ENCODE results near the gene METTL16. TPM values are rescaled to one million over a fixed set of nuclear protein-coding genes. Genes with fewer than 3 reads are reported as not detected.
A peak's percentile ranks its signal among the peaks of the same experiment; 100 is the strongest.
"Not testable (repeated sequence)": the region's sequence is repeated elsewhere in the genome, so short reads cannot be mapped to it uniquely, and the experiment has no call there.

Gene METTL16
- total RNA-seq, 6 experiments from 2014 or later = 21.7 to 25.7 (median 24.1) TPM

DNA sequence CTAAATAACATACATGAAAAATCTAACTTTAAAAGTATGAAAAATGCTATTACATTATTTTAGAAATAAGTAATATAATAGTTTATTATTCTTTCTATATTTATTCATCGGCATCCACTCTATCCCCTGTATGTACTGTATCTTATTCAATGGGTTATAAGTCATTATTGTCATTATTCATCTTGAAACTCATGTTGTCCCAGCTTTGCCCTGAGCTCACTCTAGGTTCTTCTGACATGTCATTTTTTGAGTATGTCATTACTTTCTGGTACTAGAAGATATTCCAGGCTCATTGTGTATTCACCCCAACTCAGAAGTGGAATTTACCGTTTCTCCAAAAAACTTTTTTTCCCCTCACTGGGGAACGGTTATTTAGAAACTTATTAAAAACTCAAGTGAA is 57.8 kb downstream of the METTL16 start:
- peaks cover 17% of the 10 kb centered on the region for H3K4me1 Mint-ChIP-seq (ENCODE audit: low read depth)
- DNase-seq = no peak
- no peaks in the 10 kb centered on the region; the same call in 1 of the 2 replicates for H3K27me3 Mint-ChIP-seq (ENCODE audit: insufficient read depth)
- no peaks in the 10 kb centered on the region for H3K9me3 Mint-ChIP-seq
- no peak overlapping the region for H3K4me3 Mint-ChIP-seq
- no peak overlapping the region for H3K27ac Mint-ChIP-seq
- H3K36me3 Mint-ChIP-seq (ENCODE audit: low read depth) = no peaks in the 10 kb centered on the region
- TF ChIP-seq CTCF (IDR thresholded peaks at IDR 0.05) = no peak

DNA sequence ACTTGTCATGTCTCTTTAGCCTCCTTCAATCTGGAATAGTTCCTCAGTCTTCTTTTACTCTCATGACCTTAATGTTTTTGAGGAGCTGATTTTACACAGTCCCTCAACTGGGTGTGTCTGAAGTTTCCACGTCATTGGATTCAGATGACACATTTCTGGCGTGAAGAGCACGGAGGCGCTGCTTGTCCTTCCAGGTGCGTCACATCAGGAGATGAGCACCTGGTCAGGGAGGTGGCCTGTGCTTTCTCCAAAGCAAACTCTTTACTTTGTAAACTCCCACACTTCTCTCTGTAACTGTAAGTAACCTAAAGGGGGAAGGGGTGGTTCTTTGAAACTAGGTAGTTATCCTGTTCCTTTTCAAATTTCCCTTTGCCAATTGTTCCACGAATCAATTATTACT is 58.4 kb downstream of the METTL16 start:
- Mint-ChIP-seq H3K27me3 (ENCODE audit: insufficient read depth) (no peaks in the 10 kb centered on the region; the same call in 1 of the 2 replicates), H3K4me3 (no peak overlapping the region), H3K27ac (peak overlapping the region; percentile 24; the same call in 1 of the 2 replicates), H3K9me3 (no peaks in the 10 kb centered on the region), H3K4me1 (ENCODE audit: low read depth) (peaks cover 11% of the 10 kb centered on the region), H3K36me3 (ENCODE audit: low read depth) (no peaks in the 10 kb centered on the region)
- no peak for TF ChIP-seq CTCF (IDR thresholded peaks at IDR 0.05)
- no peak for DNase-seq

- Mint-ChIP-seq H3K36me3 (ENCODE audit: low read depth) (no peaks in the 10 kb centered on the region), H3K27me3 (ENCODE audit: insufficient read depth) (no peaks in the 10 kb centered on the region; the same call in 1 of the 2 replicates), H3K4me3 (no peak overlapping the region), H3K4me1 (ENCODE audit: low read depth) (peaks cover 9% of the 10 kb centered on the region), H3K9me3 (no peaks in the 10 kb centered on the region), H3K27ac (no peak overlapping the region)
- TF ChIP-seq CTCF (IDR thresholded peaks at IDR 0.05) = no peak
- no peak for DNase-seq
Measured at GRCh38 chr17:2452216-2452750, 59.4 kb downstream of the METTL16 start.

DNA sequence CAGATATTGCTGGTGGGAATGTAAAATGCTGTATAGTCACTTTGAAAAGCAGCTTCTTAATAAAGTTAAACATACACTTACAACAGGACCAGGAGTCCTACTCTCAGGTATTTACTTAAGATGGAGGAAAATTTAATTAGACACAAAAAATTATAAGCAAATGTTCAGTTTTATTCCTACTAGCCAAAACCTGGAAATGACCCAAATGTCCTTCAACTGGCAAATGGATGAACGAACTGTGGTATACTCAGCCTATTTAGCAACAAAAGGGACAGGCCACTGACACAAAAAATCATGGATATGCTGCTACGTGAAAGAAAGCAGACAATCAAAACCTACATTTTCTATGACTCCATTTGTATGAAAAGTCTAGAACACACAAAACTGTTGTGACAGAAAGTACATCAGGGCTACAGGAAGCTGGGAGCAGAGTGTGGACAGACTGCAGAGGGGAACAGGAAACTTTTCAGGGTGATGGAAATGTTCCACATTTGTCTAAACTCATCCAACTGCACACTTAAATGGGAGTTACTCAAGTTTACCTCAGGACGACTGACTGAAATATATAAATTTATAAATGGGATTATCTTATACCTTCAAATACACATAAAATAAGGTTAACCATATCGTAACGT is 61.6 kb downstream of the METTL16 start:
- DNase-seq = no peak
- peaks cover 7% of the 10 kb centered on the region for H3K36me3 Mint-ChIP-seq (ENCODE audit: low read depth)
- TF ChIP-seq CTCF (IDR thresholded peaks at IDR 0.05) = no peak
- no peaks in the 10 kb centered on the region; the same call in 1 of the 2 replicates for H3K27me3 Mint-ChIP-seq (ENCODE audit: insufficient read depth)
- peaks cover 6% of the 10 kb centered on the region; the same call in 1 of the 2 replicates for H3K9me3 Mint-ChIP-seq
- no peak overlapping the region for H3K27ac Mint-ChIP-seq
- peaks cover 9% of the 10 kb centered on the region for H3K4me1 Mint-ChIP-seq (ENCODE audit: low read depth)
- H3K4me3 Mint-ChIP-seq = no peak overlapping the region

DNA sequence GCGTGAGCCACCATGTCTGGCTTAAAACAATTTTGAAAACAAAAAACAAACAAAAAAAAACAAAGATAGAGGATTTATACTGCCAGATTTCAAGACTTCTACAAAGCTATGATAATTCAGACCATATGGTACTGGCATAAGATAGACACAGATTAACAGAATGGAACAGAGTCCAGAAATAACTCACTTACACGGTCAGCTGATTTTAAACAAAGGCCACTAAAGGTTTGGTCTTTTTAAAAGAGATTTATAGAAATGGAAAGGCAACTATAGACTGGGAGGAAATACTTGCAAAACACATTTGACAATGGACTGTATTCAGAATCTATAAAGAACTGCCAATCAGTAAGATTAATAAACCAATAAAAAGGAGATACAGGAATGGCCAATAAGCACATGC is 62.2 kb downstream of the METTL16 start:
- DNase-seq = no peak
- H3K4me1 Mint-ChIP-seq (ENCODE audit: low read depth) = peaks cover 9% of the 10 kb centered on the region
- peaks cover 7% of the 10 kb centered on the region for H3K36me3 Mint-ChIP-seq (ENCODE audit: low read depth)
- TF ChIP-seq CTCF (IDR thresholded peaks at IDR 0.05) = no peak
- no peaks in the 10 kb centered on the region; the same call in 1 of the 2 replicates for H3K27me3 Mint-ChIP-seq (ENCODE audit: insufficient read depth)
- peaks cover 6% of the 10 kb centered on the region; the same call in 1 of the 2 replicates for H3K9me3 Mint-ChIP-seq
- H3K27ac Mint-ChIP-seq = no peak overlapping the region; the same call in 1 of the 2 replicates
- H3K4me3 Mint-ChIP-seq = no peak overlapping the region

- H3K27ac Mint-ChIP-seq; H3K27me3 Mint-ChIP-seq (ENCODE audit: insufficient read depth); DNase-seq; H3K4me3 Mint-ChIP-seq; H3K9me3 Mint-ChIP-seq; H3K36me3 Mint-ChIP-seq (ENCODE audit: low read depth); H3K4me1 Mint-ChIP-seq (ENCODE audit: low read depth): not testable (repeated sequence)
Measured at GRCh38 chr17:2447479-2447878, 64.2 kb downstream of the METTL16 start.

Data from HFFc6 (cell line).